BLaER1 (cell line): Measurements from ENCODE around the gene RBBP8NL.

Experiments used
- H3K27ac ChIP-seq: shearing (Covaris generic); formaldehyde crosslinking; 2 replicates; pipeline ENCODE4 v1.8.1; 2022
- H3K27me3 ChIP-seq: shearing (Covaris generic); formaldehyde crosslinking; 2 replicates; pipeline ENCODE4 v1.8.1; 2022
- H3K36me3 ChIP-seq: shearing (Covaris generic); formaldehyde crosslinking; 2 replicates; pipeline ENCODE4 v1.8.1; 2022
- H3K4me1 ChIP-seq: shearing (Covaris generic); formaldehyde crosslinking; 2 replicates; pipeline ENCODE4 v1.8.1; 2022
- H3K4me2 ChIP-seq: shearing (Covaris generic); formaldehyde crosslinking; 2 replicates; pipeline ENCODE4 v1.8.1; 2022
- H3K4me3 ChIP-seq: shearing (Covaris generic); formaldehyde crosslinking; 2 replicates; pipeline ENCODE4 v1.8.1; 2022
- H3K9ac ChIP-seq: shearing (Covaris generic); formaldehyde crosslinking; 2 replicates; pipeline ENCODE4 v1.8.1; 2022
- H3K9me3 ChIP-seq: shearing (Covaris generic); formaldehyde crosslinking; 2 replicates; pipeline ENCODE4 v1.8.1; 2022
- H4K20me1 ChIP-seq: shearing (Covaris generic); formaldehyde crosslinking; 2 replicates; pipeline ENCODE4 v1.8.1; 2022
- Cebpa-rat ChIP-seq: shearing (Covaris generic); IDR thresholded peaks from 2 replicates; pipeline ENCODE4 v1.8.1; 2022

RBBP8NL gene

DNA sequence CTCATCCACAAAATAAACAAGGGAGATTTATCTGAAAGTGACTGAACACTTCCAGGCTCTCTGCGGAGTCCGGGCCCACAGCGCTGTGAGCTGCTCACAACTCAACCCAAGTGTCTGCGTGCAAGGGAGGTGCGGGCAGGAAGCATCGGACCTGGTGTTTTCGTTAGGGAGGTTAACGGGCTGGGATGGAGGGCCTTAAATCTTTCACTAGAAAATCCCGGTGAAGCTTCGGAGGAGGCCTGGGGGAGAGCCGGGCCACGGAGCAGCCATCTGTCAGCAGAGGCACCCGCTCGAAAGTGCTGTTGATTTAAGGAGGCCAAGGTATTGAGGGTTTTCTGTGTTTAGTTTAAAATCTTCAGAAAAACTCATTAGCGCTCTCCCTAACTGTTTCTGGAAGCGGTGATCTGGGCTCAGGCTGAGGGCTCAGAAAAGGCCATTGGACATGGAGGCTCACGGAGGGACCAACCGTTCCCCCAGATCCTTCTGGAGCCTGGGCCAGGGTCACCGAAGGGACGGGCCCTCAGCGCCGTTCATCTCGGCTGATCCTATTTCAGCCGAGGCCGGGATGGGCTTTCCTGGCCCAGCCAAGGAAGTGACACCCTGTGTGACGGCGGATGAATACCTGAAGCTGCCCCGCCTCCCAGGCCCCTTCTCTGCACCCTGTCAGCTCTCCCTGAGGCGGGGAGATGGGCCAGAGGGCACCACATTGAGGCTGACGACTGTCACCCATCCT, 27.7 kb upstream of the RBBP8NL start:
- H3K4me3 ChIP-seq, result no peak overlapping the region
- TF ChIP-seq Cebpa-rat, result no peak
- H3K36me3 ChIP-seq, result no peaks in the 10 kb centered on the region
- H3K27me3 ChIP-seq, result peaks cover 45% of the 10 kb centered on the region
- peak overlapping the region; percentile 84 for H3K4me2 ChIP-seq
- H3K9me3 ChIP-seq, result no peaks in the 10 kb centered on the region
- no peak overlapping the region for H3K9ac ChIP-seq
- H4K20me1 ChIP-seq, result peaks cover 19% of the 10 kb centered on the region; the same call in 1 of the 2 replicates
- peaks cover 43% of the 10 kb centered on the region for H3K4me1 ChIP-seq
- H3K27ac ChIP-seq, result no peak overlapping the region

DNA sequence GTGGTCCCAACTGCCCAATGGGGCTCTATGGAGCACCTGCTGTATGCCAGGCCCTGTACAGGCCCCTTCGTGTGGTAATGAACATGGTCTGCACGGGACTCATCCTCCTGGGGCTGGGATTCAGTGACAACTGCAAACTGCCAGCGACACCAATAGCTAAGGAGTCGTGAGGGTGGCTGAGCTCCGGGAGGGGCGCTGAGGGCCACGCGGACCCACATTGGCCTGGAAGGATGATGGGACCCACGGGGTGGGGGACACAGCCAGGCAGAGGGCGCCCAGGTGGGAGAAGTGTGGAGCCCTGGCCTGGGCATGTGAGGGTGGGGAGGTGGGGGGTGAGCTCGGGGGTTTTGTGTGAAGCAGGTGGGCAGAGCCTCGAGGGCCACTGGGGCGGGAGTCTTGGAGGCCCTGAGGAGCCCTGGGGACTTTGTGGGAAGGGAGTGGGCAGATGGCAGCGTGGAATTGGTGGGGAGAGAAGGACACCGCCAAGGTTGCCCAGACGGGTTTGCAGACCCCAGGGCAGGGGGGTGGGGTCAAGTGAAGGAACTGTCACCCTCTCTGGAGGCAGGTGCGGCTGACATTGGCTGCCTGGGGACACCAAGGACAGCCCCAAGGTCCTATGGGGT, 26.0 kb upstream of the RBBP8NL start:
- Histone ChIP-seq H4K20me1 (peaks cover 19% of the 10 kb centered on the region; the same call in 1 of the 2 replicates), H3K27me3 (peaks cover 63% of the 10 kb centered on the region), H3K9me3 (no peaks in the 10 kb centered on the region), H3K9ac (no peak overlapping the region), H3K27ac (no peak overlapping the region), H3K4me3 (no peak overlapping the region), H3K36me3 (no peaks in the 10 kb centered on the region), H3K4me1 (peaks cover 43% of the 10 kb centered on the region), H3K4me2 (peak overlapping the region; percentile 49)
- TF ChIP-seq Cebpa-rat, result no peak

DNA sequence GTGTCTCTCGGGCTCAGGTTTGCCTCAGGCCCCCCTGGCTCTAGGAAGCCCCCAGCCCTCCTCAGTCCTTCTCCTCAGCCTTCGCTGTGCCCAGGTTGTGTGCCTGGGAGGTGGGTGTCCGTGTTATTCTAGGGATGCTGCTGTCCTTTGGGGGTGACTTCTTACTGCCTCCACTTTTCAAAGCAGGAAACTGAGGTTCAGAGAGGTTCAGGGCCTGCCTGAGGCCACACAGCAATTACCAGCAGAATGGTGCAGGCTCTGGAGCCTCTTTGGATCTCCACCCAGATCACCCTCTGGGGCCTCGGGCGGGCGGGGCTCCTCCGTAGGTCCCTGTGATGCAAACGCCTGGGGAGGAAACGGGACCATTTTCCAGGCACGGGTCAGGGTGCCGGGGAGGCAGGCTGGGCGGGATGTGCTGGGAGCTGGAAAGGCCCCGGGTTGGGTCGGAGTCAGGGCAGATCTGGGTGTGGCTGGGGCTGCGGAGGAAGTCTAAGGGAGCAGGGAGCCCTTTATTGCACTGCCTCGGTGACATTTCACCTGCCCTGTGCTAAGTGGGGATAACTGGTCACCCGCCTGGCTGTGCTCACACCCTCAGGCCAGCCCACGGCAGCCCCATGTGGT, 25.2 kb upstream of the RBBP8NL start:
- Histone ChIP-seq H4K20me1 (peaks cover 19% of the 10 kb centered on the region; the same call in 1 of the 2 replicates), H3K4me1 (peaks cover 43% of the 10 kb centered on the region)

GRCh38 chr20:62451970-62452369, 24.6 kb upstream of the RBBP8NL start:
- H3K9ac ChIP-seq, result no peak overlapping the region
- no peaks in the 10 kb centered on the region for H3K36me3 ChIP-seq
- no peaks in the 10 kb centered on the region for H3K9me3 ChIP-seq
- peaks cover 65% of the 10 kb centered on the region for H3K27me3 ChIP-seq
- H3K4me1 ChIP-seq, result peaks cover 38% of the 10 kb centered on the region
- TF ChIP-seq Cebpa-rat, result no peak
- H3K4me2 ChIP-seq, result no peak overlapping the region
- H4K20me1 ChIP-seq, result peaks cover 19% of the 10 kb centered on the region; the same call in 1 of the 2 replicates
- no peak overlapping the region for H3K27ac ChIP-seq
- no peak overlapping the region for H3K4me3 ChIP-seq

More for the DNA sequence above, 25.2 kb upstream of the RBBP8NL start:
- TF ChIP-seq Cebpa-rat, result no peak
- no peak overlapping the region for H3K4me3 ChIP-seq
- no peak overlapping the region for H3K27ac ChIP-seq
- no peak overlapping the region for H3K9ac ChIP-seq
- H3K9me3 ChIP-seq, result no peaks in the 10 kb centered on the region
- H3K36me3 ChIP-seq, result no peaks in the 10 kb centered on the region
- peak overlapping the region; percentile 49; the same call in 1 of the 2 replicates for H3K4me2 ChIP-seq
- H3K27me3 ChIP-seq, result peaks cover 66% of the 10 kb centered on the region

DNA sequence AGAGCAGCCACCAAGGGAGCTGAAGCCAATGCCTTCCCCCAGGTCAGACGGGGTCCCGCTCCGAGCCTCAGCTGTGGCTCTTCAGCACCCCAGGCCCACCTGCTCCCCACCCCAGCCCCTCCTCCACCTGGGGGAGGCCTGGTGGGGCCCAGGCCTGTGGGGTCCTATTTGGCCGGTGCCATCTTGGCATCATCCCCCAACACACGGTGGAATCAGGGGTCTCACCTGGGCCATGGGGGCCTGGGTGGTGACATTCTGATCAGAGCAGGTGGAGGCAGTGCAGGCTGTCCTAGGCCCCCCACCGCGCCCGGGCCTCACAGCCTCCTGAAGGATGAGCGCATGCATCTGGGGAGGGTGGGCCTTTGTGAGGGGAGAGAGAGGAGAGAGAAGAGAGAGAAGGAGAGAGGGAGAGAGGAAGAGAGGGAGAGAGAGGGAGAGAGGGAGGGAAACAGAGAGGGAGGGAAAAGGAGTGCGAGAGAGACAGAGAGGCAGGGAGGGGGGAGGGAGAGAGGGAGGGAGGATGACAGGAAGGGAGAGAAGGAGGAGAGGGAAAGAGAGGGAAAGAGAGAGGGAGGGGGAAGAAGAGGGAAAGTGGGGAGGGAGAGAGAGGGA, 23.9 kb upstream of the RBBP8NL start:
- no peaks in the 10 kb centered on the region for H3K36me3 ChIP-seq
- H3K27ac ChIP-seq, result no peak overlapping the region
- H3K4me2 ChIP-seq, result no peak overlapping the region
- TF ChIP-seq Cebpa-rat, result no peak
- H3K4me3 ChIP-seq, result no peak overlapping the region
- H3K9me3 ChIP-seq, result no peaks in the 10 kb centered on the region
- no peak overlapping the region for H3K9ac ChIP-seq
- H3K27me3 ChIP-seq, result peaks cover 59% of the 10 kb centered on the region
- H4K20me1 ChIP-seq, result peaks cover 12% of the 10 kb centered on the region; the same call in 1 of the 2 replicates
- H3K4me1 ChIP-seq, result peaks cover 31% of the 10 kb centered on the region

DNA sequence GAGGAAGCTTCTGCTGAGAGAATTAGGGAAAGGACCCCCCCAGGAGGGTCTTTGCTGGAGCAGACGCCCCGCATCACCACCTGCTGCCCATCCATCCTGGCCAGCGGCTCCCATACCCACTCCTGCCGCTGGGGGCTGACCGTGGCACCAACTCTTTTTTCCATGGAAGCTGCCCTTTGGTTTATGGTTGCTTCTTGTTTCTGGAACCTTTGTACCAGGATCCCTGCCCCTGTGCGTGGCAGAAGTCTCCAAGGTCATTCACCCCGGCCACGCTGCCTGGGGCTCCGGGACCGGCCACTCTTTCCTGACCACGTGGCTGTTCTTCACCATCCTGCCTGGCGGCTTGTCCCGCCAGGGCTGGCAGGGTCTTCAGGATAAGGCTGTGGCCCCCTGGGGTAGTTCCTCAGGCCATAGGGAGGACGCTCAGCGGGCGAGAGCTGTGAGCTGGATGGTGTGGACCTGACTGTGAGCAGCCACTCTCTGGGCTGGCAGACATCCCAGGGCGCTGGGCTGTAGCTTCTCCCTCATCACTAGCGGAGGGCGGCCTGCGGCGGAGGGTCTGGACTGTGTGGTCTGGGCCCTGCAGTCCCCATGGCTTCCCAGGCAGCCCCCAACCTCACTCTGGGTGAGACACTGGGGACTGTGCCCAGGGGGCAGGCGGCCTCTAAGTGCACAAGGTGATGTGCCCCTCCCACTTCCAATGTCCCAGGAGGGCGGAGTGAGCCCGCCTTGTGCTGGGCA, 22.8 kb upstream of the RBBP8NL start:
- Histone ChIP-seq H3K9ac (no peak overlapping the region), H3K27ac (no peak overlapping the region), H3K9me3 (no peaks in the 10 kb centered on the region), H3K4me1 (peaks cover 19% of the 10 kb centered on the region), H3K4me2 (no peak overlapping the region), H4K20me1 (peaks cover under 1% of the 10 kb centered on the region; the same call in 1 of the 2 replicates), H3K27me3 (peaks cover 51% of the 10 kb centered on the region), H3K36me3 (no peaks in the 10 kb centered on the region), H3K4me3 (no peak overlapping the region)
- no peak for TF ChIP-seq Cebpa-rat

DNA sequence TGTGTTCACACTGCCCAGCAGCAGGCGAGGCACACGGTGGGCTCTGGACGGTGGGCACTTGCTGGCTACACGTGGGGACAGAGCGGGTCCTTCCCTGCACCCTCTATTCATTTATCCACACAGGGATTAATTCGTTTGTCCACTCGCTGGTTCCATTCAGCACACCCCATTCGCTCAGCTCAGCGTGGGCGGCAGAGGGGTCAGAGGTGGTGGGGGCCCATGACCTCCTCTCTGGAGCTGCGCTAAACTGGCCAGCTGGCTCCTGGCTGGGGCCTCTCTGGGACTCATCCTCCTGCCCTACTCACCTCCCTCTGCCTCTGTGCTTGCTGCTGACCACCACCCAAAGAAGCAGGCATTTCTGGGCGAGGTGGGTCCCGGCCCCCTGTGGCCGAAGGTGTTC, 21.4 kb upstream of the RBBP8NL start:
- no peak for TF ChIP-seq Cebpa-rat
- Histone ChIP-seq H3K36me3 (no peaks in the 10 kb centered on the region), H3K4me1 (peaks cover 14% of the 10 kb centered on the region), H3K9ac (no peak overlapping the region), H3K27ac (no peak overlapping the region), H3K4me2 (no peak overlapping the region), H3K9me3 (no peaks in the 10 kb centered on the region), H3K4me3 (no peak overlapping the region), H4K20me1 (no peaks in the 10 kb centered on the region), H3K27me3 (peaks cover 42% of the 10 kb centered on the region)

GRCh38 chr20:62448038-62448437, 20.7 kb upstream of the RBBP8NL start:
- no peak overlapping the region for H3K4me2 ChIP-seq
- H3K27ac ChIP-seq, result no peak overlapping the region
- H3K9me3 ChIP-seq, result no peaks in the 10 kb centered on the region
- peaks cover 42% of the 10 kb centered on the region for H3K27me3 ChIP-seq
- no peak for TF ChIP-seq Cebpa-rat
- no peak overlapping the region for H3K4me3 ChIP-seq
- H4K20me1 ChIP-seq, result no peaks in the 10 kb centered on the region
- peaks cover 7% of the 10 kb centered on the region for H3K4me1 ChIP-seq
- H3K36me3 ChIP-seq, result no peaks in the 10 kb centered on the region
- no peak overlapping the region for H3K9ac ChIP-seq
